IMR-90 (cell line): ENCODE results near the gene TRPC6. TPM values are rescaled to one million over a fixed set of nuclear protein-coding genes. Genes with fewer than 3 reads are reported as not detected.

Source experiments
- ATAC-seq: fragments of 200-7000 bp; cut with Tn5 transposase; 2 replicates; pipeline ENCODE4 v1.9.1; 2020; ENCODE audit warnings: low read depth, mild to moderate bottlenecking, moderate library complexity
- BruUV-seq: library from RNA; stranded (reverse); fragments of 400-500 nt; replicated peaks from 2 replicates; lab custom pipeline; 2021; lab: Mats Ljungman, UMichigan
- CTCF ChIA-PET: fragments of 300-600 bp; formaldehyde crosslinking; extraction: SDS; loops from one replicate; lab custom pipeline; 2021; ENCODE audit warnings: antibody characterized with exemption; lab: Yijun Ruan, JAX
- POLR2A ChIA-PET: fragments of 300-600 bp; sonication (Branson Sonifier 250); formaldehyde crosslinking; loops from one replicate; lab custom pipeline; 2022; ENCODE audit warnings: antibody characterized with exemption; ENCODE audit not compliant: unreplicated experiment; lab: Charles Lee
- DNase-seq: peaks from one replicate; pipeline ENCODE4 v3.0.0; 2013
- H2AFZ ChIP-seq: replicated peaks from 2 replicates; pipeline ENCODE3; 2013; ENCODE audit warnings: low read length, mild to moderate bottlenecking; ENCODE audit not compliant: poor library complexity
- H2AK5ac ChIP-seq: 2 replicates; pipeline ENCODE4 v1.6.1; 2013; ENCODE audit warnings: low read depth, low read length, inconsistent platforms
- H2AK9ac ChIP-seq: replicated peaks from 2 replicates; pipeline ENCODE3; 2013; ENCODE audit warnings: mild to moderate bottlenecking, low read depth, low read length, moderate library complexity; ENCODE audit not compliant: poor library complexity
- H2BK120ac ChIP-seq: 2 replicates; pipeline ENCODE4 v1.6.1; 2013; ENCODE audit warnings: low read depth, low read length, inconsistent platforms
- H2BK15ac ChIP-seq: 3 replicates; pipeline ENCODE4 v1.6.1; 2013; ENCODE audit warnings: low read depth, low read length, inconsistent platforms
- H2BK20ac ChIP-seq: 2 replicates; pipeline ENCODE4 v1.6.1; 2013; ENCODE audit warnings: low read depth, mild to moderate bottlenecking, inconsistent platforms, low read length, moderate library complexity
- H2BK5ac ChIP-seq: 2 replicates; pipeline ENCODE4 v1.6.1; 2013; ENCODE audit warnings: mild to moderate bottlenecking, low read depth, low read length, inconsistent platforms; ENCODE audit not compliant: poor library complexity, severe bottlenecking
- H3K14ac ChIP-seq: replicated peaks from 2 replicates; pipeline ENCODE4 v1.6.1; 2013; ENCODE audit warnings: low read depth, low read length, inconsistent platforms
- H3K18ac ChIP-seq: 2 replicates; pipeline ENCODE4 v1.6.1; 2013; ENCODE audit warnings: low read depth, low read length, control low read depth
- H3K23ac ChIP-seq: 2 replicates; pipeline ENCODE4 v1.6.1; 2013; ENCODE audit warnings: low read depth, low read length, inconsistent platforms
- H3K27ac ChIP-seq: 2 replicates; pipeline ENCODE4 v1.5.1; 2013; ENCODE audit warnings: mild to moderate bottlenecking, control low read depth, low read length; ENCODE audit not compliant: insufficient read depth
- H3K27me3 ChIP-seq: 2 replicates; pipeline ENCODE4 v1.6.1; 2013; ENCODE audit warnings: low read length; ENCODE audit not compliant: control insufficient read depth, insufficient read depth
- H3K36me3 ChIP-seq: 2 replicates; pipeline ENCODE4 v1.6.1; 2013; ENCODE audit warnings: low read length, mixed read lengths; ENCODE audit not compliant: control insufficient read depth, insufficient read depth
- H3K4ac ChIP-seq: 2 replicates; pipeline ENCODE4 v1.6.1; 2013; ENCODE audit warnings: low read depth, low read length, inconsistent platforms
- H3K4me1 ChIP-seq: 2 replicates; pipeline ENCODE4 v1.6.1; 2013; ENCODE audit warnings: low read length, mixed read lengths; ENCODE audit not compliant: control insufficient read depth, insufficient read depth
- H3K4me2 ChIP-seq: 2 replicates; pipeline ENCODE4 v1.6.1; 2013; ENCODE audit warnings: low read depth, mild to moderate bottlenecking, control low read depth, low read length, moderate library complexity
- H3K4me3 ChIP-seq: 2 replicates; pipeline ENCODE4 v1.5.1; 2013; ENCODE audit warnings: low read depth, mild to moderate bottlenecking, control low read depth, low read length, moderate library complexity; ENCODE audit not compliant: insufficient read depth
- H3K56ac ChIP-seq: 2 replicates; pipeline ENCODE4 v1.6.1; 2013; ENCODE audit warnings: low read length, inconsistent platforms; ENCODE audit not compliant: insufficient read depth; ENCODE audit errors: extremely low read depth
- H3K79me1 ChIP-seq, 2 experiments: 2 replicates each; pipeline ENCODE4 v1.6.1; 2013; ENCODE audit warnings: low read length in 2 of 2, inconsistent platforms in 1 of 2, low read depth in 1 of 2
- H3K9ac ChIP-seq: 2 replicates; pipeline ENCODE4 v1.6.1; 2013; ENCODE audit warnings: low read depth, low read length, control low read depth
- H3K9me1 ChIP-seq: 2 replicates; pipeline ENCODE4 v1.6.1; 2013; ENCODE audit warnings: low read length, inconsistent platforms; ENCODE audit not compliant: insufficient read depth
- H3K9me3 ChIP-seq: 2 replicates; pipeline ENCODE4 v1.6.1; 2013; ENCODE audit warnings: low read length; ENCODE audit not compliant: control insufficient read depth, insufficient read depth
- H4K20me1 ChIP-seq: 2 replicates; pipeline ENCODE4 v1.6.1; 2013; ENCODE audit warnings: low read length, inconsistent platforms; ENCODE audit not compliant: insufficient read depth
- H4K5ac ChIP-seq: 2 replicates; pipeline ENCODE4 v1.6.1; 2013; ENCODE audit warnings: mild to moderate bottlenecking, low read depth, low read length, control low read depth
- H4K8ac ChIP-seq, 2 experiments: 2 replicates each; pipeline ENCODE4 v1.6.1; 2013; ENCODE audit warnings: low read depth in 2 of 2, low read length in 2 of 2, control low read depth in 1 of 2, inconsistent platforms in 1 of 2
- H4K91ac ChIP-seq: 2 replicates; pipeline ENCODE4 v1.6.1; 2013; ENCODE audit warnings: low read depth, low read length, inconsistent platforms; ENCODE audit not compliant: insufficient read depth
- MAFK ChIP-seq: IDR thresholded peaks from 2 replicates; pipeline ENCODE4 v1.6.1; 2012; ENCODE audit warnings: low read depth, low read length, improper control_type of control experiment
- POLR2A ChIP-seq: IDR thresholded peaks from 2 replicates; pipeline ENCODE4 v1.6.1; 2012; ENCODE audit warnings: mild to moderate bottlenecking, low read depth, low read length
- RAD21 ChIP-seq: IDR thresholded peaks from 2 replicates; pipeline ENCODE4 v1.6.1; 2012; ENCODE audit warnings: low read length, improper control_type of control experiment
- SMC3 ChIP-seq: fragments of 150-350 bp; IDR thresholded peaks from 2 replicates; pipeline ENCODE4 v1.6.1; 2016; ENCODE audit warnings: low read depth, mild to moderate bottlenecking, antibody characterized with exemption, low read length, moderate library complexity
- WGBS, 2 experiments: methylation state at CpG; one replicate each; pipeline versions ENCODE4 v1.1.5 to v1.1.7; 2013; ENCODE audit warnings: missing lambda C conversion rate in 2 of 2; ENCODE audit not compliant: insufficient read length in 1 of 2; ENCODE audit errors: extremely low coverage in 2 of 2; 5-methylcytosine and 5-hydroxymethylcytosine counted together
- dilution Hi-C: fragments of 300-500 bp; cut with HindIII; formaldehyde crosslinking; loops from one replicate; pipeline ENCODE4 v1.14.3; 2018; ENCODE audit warnings: low sequenced_read_pairs; ENCODE audit not compliant: unreplicated experiment
- in situ Hi-C: fragments of 300-500 bp; cut with MboI; formaldehyde crosslinking; loops from 3 replicates; pipeline ENCODE4 v1.14.3; 2019; ENCODE audit warnings: low sequenced_read_pairs, inconsistent platforms, mixed read lengths
- intact Hi-C: fragments of 100-400 bp; cut with micrococcal nuclease; formaldehyde crosslinking; loops from 2 replicates; pipeline ENCODE4 v1.10.0; 2022
- polyA plus RNA-seq, 3 experiments: library from polyadenylated mRNA; depleted of rRNA; stranded (reverse); fragments of >200 nt; gene quantifications; 2 replicates each; pipeline ENCODE4 v1.2.3, GENCODE V29; 2012; ENCODE audit warnings: low replicate concordance in 1 of 3
- total RNA-seq: library from RNA; depleted of rRNA; stranded (reverse); fragments of >200 nt; gene quantifications from 2 replicates; pipeline ENCODE4 v1.2.3, GENCODE V29; 2012
- TF ChIP-seq, protein P1 (sequence below): fragments of 150-350 bp; IDR thresholded peaks from 2 replicates; pipeline ENCODE4 v1.6.1; 2017; ENCODE audit warnings: mild to moderate bottlenecking, antibody characterized with exemption, low read length, low read depth

TRPC6 gene
- total and polyA plus RNA-seq, 2 of the 4 experiments (the other 2 are of a cell fraction), result 0.99 to 2.3 TPM

DNA sequence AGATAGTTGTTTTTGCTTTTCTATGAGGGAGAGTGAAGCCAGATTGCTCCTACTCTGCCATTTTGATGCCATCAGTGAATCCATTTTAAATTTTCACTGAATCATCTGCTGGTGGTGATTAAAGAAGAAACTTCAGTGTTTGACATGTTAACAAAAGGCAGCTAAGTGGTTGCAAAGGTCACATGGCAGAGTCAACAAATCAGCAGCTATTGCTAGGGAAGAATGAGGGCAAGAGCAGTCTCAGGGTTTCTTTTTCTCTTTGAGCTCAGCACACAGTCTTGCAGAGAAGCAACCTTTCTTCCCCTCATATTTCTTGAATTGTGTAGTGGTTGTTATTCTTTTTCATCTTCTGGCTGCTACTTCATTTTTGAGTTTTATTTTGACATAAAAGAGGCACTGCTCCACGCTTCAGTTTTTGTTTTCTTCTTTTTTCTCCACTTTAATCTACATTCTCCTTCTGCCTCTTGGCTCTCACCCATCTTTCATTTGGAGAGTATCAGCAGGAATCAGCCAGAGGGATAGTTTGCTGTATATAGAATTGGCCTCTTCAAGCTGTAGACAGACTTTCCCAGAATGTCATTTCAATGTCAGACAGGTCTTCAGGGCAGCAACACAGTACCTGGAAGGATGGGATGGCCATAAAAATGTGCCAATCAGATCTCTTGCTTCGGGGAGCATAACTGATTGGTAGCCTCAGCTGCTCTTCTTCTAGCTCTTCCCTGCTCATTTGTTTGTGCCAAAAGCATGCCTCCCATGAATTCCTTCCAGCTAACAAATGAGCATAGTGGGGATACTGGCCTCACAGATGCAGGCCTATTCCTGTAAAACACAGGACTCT, 153.9 kb downstream of the TRPC6 start:
- Histone ChIP-seq H4K20me1 (no peaks in the 10 kb centered on the region), H2BK120ac (peak overlapping the region; percentile 11; the same call in 1 of the 2 replicates), H3K27ac (no peak overlapping the region), H3K14ac (no peak overlapping the region), H2BK15ac (0 out of 3 replicates have a peak overlapping the region, but pooled peaks have one; percentile 14), H3K79me1 (no peaks in the 10 kb centered on the region), H3K9ac (no peak overlapping the region), H3K4me2 (no peak overlapping the region; the same call in 1 of the 2 replicates), H2BK20ac (no peak overlapping the region), H3K23ac (no peak overlapping the region; the same call in none of the 2 replicates), H4K5ac (peak overlapping the region; percentile 16; the same call in 1 of the 2 replicates), H3K4ac (peak overlapping the region; percentile 53; the same call in 1 of the 2 replicates), H3K36me3 (no peaks in the 10 kb centered on the region), H4K91ac (no peak overlapping the region), H3K9me1 (peaks cover 6% of the 10 kb centered on the region; the same call in 1 of the 2 replicates), H4K8ac (peak overlapping the region in 1 of 2 experiments; percentile 51; a peak in 1 of 4 replicates), H3K9me3 (no peaks in the 10 kb centered on the region), H3K4me1 (peaks cover 7% of the 10 kb centered on the region), H3K18ac (peak overlapping the region; percentile 28; the same call in 1 of the 2 replicates), H2AK9ac (no peak overlapping the region), H3K56ac (no peak overlapping the region), H2AK5ac (no peak overlapping the region), H3K27me3 (no peaks in the 10 kb centered on the region), H3K4me3 (no peak overlapping the region), H2BK5ac (no peak overlapping the region), H2AFZ (peak overlapping the region; percentile 59)
- ChIA-PET POLR2A (no interaction called here), CTCF (interaction anchor here (0.7 to 1.5 kb wide), 2 partner anchors 14 to 431 kb away, joined by 3 read pairs; no protein-coding TSS in a partner anchor)
- no peak for DNase-seq
- dilution Hi-C loops, result no loop called here
- BruUV-seq, result no TSS peak
- peak; percentile 38 for ATAC-seq
- intact Hi-C loops, result loop anchor here (1.0 to 5.0 kb wide), 2 partner anchors 418 to 577 kb away; no protein-coding TSS in a partner anchor
- TF ChIP-seq, protein P1, sequence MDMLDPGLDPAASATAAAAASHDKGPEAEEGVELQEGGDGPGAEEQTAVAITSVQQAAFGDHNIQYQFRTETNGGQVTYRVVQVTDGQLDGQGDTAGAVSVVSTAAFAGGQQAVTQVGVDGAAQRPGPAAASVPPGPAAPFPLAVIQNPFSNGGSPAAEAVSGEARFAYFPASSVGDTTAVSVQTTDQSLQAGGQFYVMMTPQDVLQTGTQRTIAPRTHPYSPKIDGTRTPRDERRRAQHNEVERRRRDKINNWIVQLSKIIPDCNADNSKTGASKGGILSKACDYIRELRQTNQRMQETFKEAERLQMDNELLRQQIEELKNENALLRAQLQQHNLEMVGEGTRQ, result peak; percentile 55
- TF ChIP-seq POLR2A, result no peak
- no peak for TF ChIP-seq MAFK
- no peak for TF ChIP-seq SMC3
- no peak for TF ChIP-seq RAD21
- in situ Hi-C loops, result loop anchor here (25.0 kb wide), 1 partner anchor 1057 kb away; no protein-coding TSS in a partner anchor
- WGBS, 2 experiments, result no CpG with 5 or more reads among the region's 2 CpGs
